Mesothelial cell of epicardium (in vitro differentiated cells): ENCODE results near the gene TSPAN18. TPM values are rescaled to one million over a fixed set of nuclear protein-coding genes. Genes with fewer than 3 reads are reported as not detected.
A peak's percentile ranks its signal among the peaks of the same experiment; 100 is the strongest.

Source experiments
- DNase-seq, 2 experiments: peaks; one replicate each; pipeline ENCODE4 v3.0.0; 2021; ENCODE audit warnings: low spot score in 2 of 2; ENCODE audit not compliant: unreplicated experiment in 2 of 2
- H3K27ac Mint-ChIP-seq: 2 replicates; pipeline ENCODE4 v1.8.0; 2021; ENCODE audit warnings: mixed read lengths
- H3K27me3 Mint-ChIP-seq: 2 replicates; pipeline ENCODE4 v1.8.0; 2021; ENCODE audit warnings: low read depth, mixed read lengths
- H3K36me3 Mint-ChIP-seq: 2 replicates; pipeline ENCODE4 v1.8.0; 2021; ENCODE audit warnings: mixed read lengths
- H3K4me1 Mint-ChIP-seq: 2 replicates; pipeline ENCODE4 v1.8.0; 2021; ENCODE audit warnings: mixed read lengths
- H3K4me3 Mint-ChIP-seq: 2 replicates; pipeline ENCODE4 v1.8.0; 2021; ENCODE audit warnings: mild to moderate bottlenecking, moderate library complexity, mixed read lengths
- H3K9me3 Mint-ChIP-seq: 2 replicates; pipeline ENCODE4 v1.8.0; 2021; ENCODE audit warnings: mixed read lengths
- total RNA-seq: library from RNA; stranded (reverse); gene quantifications from 3 replicates; pipeline ENCODE4 v1.2.1, GENCODE V29; 2021
- TF ChIP-seq, protein P1 (sequence below): fragments of 200-600 bp; sonication (generic); IDR thresholded peaks from one replicate; pipeline ENCODE4 v1.5.0; 2021; ENCODE audit warnings: antibody characterized with exemption; ENCODE audit not compliant: unreplicated experiment

The TSPAN18 gene
- total RNA-seq, 1 donor from 2014 or later = 47.4 TPM

DNA sequence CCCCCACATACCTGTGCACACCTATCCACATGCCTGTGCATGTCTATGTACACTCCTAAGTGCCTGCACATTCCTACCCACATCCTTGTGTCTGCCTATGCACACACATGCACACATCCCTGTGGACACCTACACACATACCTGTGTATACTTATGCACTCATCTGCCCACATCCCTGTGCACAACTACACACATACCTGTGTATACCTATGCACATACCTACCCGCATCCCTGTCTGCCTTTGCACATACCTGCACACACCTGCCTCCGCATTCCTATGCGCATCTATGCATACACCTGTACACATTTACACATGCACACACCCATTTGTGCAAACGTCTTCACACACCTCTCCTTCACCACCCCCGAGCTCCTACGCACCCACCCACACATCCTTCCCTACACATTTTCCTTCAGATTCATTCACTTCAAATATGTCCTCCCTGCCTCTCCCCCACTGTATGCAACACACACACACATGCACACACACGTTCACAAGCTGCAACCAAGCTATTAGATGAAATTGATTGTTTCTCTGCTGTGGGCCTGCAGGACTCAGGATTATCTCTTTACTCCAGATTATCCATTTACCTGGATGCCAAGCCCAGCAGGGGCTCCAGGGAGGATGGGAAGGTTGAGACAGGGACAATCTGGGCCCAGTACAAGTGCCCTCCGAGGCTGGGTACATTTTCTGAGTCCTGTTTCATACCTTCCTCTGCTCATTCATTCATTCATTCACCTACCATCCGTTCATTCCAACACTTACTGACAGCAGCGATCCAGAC is 53.2 kb downstream of the TSPAN18 start:
- Mint-ChIP-seq H3K9me3 (no peaks in the 10 kb centered on the region), H3K27ac (no peak overlapping the region), H3K36me3 (no peaks in the 10 kb centered on the region), H3K27me3 (no peaks in the 10 kb centered on the region), H3K4me3 (no peak overlapping the region), H3K4me1 (peaks cover 33% of the 10 kb centered on the region)
- DNase-seq = no peak
- TF ChIP-seq, protein P1, sequence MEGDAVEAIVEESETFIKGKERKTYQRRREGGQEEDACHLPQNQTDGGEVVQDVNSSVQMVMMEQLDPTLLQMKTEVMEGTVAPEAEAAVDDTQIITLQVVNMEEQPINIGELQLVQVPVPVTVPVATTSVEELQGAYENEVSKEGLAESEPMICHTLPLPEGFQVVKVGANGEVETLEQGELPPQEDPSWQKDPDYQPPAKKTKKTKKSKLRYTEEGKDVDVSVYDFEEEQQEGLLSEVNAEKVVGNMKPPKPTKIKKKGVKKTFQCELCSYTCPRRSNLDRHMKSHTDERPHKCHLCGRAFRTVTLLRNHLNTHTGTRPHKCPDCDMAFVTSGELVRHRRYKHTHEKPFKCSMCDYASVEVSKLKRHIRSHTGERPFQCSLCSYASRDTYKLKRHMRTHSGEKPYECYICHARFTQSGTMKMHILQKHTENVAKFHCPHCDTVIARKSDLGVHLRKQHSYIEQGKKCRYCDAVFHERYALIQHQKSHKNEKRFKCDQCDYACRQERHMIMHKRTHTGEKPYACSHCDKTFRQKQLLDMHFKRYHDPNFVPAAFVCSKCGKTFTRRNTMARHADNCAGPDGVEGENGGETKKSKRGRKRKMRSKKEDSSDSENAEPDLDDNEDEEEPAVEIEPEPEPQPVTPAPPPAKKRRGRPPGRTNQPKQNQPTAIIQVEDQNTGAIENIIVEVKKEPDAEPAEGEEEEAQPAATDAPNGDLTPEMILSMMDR = no peak

DNA sequence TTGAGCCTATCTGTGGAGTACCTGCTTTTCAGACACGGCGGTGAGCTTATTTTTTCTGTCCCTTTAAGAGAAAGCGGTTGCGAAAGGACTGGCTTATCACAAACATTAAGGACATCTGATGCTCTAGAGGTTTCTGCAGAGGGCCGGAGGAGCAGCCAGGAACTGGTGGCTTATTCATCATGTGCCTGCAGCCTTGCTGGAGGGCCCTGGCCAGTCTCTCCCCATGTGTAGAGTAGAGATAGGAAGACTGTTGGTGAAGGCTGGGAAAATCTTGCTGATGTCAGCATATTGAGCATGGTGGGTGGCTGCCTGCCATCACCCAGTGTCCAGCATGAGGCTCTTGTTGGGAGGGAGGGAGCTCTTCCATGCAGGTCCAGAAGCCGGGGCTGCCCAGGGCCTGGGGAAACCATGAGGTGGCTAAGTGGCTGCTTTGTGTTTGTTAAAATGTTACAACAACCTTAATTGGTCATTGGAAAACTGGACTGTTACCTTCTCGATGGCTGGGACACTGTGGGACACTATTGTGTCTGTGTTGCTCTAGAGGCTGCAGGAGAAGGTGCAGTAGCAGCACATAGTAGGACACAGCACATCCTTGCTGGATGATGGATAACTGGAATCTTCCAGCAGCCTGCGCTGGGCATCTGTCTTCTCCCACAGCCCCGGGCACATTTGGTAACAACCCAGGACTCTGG is 54.3 kb downstream of the TSPAN18 start:
- H3K4me1 Mint-ChIP-seq = peaks cover 39% of the 10 kb centered on the region
- H3K4me3 Mint-ChIP-seq = no peak overlapping the region
- TF ChIP-seq, protein P1 = no peak
- peak in 1 of 2 experiments; percentile 37 for DNase-seq
- peak overlapping the region; percentile 52 for H3K27ac Mint-ChIP-seq
- H3K27me3 Mint-ChIP-seq = no peaks in the 10 kb centered on the region
- no peaks in the 10 kb centered on the region for H3K9me3 Mint-ChIP-seq
- H3K36me3 Mint-ChIP-seq = no peaks in the 10 kb centered on the region

DNA sequence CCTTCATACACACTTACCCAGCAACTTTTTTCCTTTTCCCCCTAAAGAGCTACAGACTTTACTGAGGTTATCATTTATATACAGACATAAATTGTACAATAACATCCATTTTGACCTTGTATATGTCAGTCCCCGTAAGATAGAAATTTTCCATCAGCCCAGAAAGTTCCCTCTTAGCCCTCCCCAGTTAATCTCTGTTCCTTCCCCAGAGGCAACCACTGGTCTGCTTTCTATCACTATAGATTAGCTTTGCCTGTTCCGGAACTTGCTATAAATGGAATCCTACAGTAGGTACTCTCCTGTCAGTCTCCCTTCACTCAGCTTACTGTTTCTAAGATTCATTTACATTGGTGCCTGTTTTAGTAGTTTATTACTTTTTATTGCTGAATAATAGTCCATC is 54.9 kb downstream of the TSPAN18 start:
- Mint-ChIP-seq H3K4me1 (peaks cover 39% of the 10 kb centered on the region), H3K9me3 (no peaks in the 10 kb centered on the region), H3K27me3 (no peaks in the 10 kb centered on the region), H3K27ac (peak overlapping the region; percentile 19), H3K36me3 (no peaks in the 10 kb centered on the region), H3K4me3 (no peak overlapping the region)
- TF ChIP-seq, protein P1 = no peak
- DNase-seq = no peak

DNA sequence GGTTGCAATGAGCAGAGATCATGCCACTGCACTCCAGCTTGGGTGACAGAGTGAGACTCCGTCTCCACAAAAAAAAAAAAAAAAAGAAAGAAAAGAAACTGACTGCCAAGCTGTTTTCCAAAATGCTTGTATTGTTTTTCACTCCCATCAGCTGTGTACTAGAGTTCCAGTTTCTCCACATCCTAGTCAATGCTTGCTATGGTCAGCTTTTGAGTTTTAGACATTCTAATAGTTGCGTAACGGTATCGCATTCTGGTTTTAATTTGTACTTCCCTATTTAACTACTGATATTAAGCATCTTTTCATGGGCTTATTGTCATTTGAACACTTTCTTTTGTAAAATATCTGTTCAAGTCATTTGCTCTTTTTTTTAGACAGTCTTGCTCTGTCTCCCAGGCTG is 55.7 kb downstream of the TSPAN18 start:
- TF ChIP-seq, protein P1 = no peak
- H3K4me1 Mint-ChIP-seq = peaks cover 37% of the 10 kb centered on the region

DNA sequence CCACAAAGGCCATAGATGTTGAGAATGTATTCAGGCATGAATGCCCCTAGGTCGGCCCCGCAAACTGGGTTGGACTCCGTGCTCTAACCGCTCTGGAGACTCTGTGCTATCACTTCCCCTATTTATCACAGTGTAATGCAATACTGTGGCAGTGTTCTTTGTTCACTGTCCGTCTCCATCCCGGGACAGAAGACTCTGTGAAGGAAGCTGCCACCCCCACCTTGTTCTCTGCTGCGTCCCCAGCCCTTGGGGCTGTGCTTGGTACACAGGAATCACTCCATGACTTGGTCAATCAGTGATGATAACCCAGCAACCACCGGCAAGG is 57.6 kb downstream of the TSPAN18 start:
- Mint-ChIP-seq H3K4me3 (no peak overlapping the region), H3K27me3 (no peaks in the 10 kb centered on the region), H3K27ac (peak overlapping the region; percentile 41), H3K36me3 (no peaks in the 10 kb centered on the region), H3K4me1 (peaks cover 38% of the 10 kb centered on the region), H3K9me3 (no peaks in the 10 kb centered on the region)
- no peak for DNase-seq
- TF ChIP-seq, protein P1 = no peak

More for the DNA sequence above, 55.7 kb downstream of the TSPAN18 start:
- H3K27ac Mint-ChIP-seq = no peak overlapping the region
- DNase-seq = no peak
- no peaks in the 10 kb centered on the region for H3K9me3 Mint-ChIP-seq
- H3K4me3 Mint-ChIP-seq = no peak overlapping the region
- no peaks in the 10 kb centered on the region for H3K27me3 Mint-ChIP-seq
- H3K36me3 Mint-ChIP-seq = no peaks in the 10 kb centered on the region
